ENCODE measurements around the gene GAL3ST2.

Gene GAL3ST2

GRCh38 chr2:241813644-241814392 lies 37.2 kb downstream of the GAL3ST2 start:
- Mint-ChIP-seq H3K36me3 (ENCODE audit: low read depth) (no peaks in the 10 kb centered on the region), H3K9me3 (no peaks in the 10 kb centered on the region), H3K4me1 (peaks cover 29% of the 10 kb centered on the region), H3K27ac (no peak overlapping the region), H3K4me3 (no peak overlapping the region), H3K27me3 (ENCODE audit: low read depth, poor library complexity) (peaks cover 2% of the 10 kb centered on the region)
- TF ChIP-seq CTCF (IDR thresholded peaks at IDR 0.05), result no peak
- DNase-seq, result no peak

- no peaks in the 10 kb centered on the region for H3K9me3 Mint-ChIP-seq
- H3K4me3 Mint-ChIP-seq, result no peak overlapping the region
- H3K27me3 Mint-ChIP-seq (ENCODE audit: low read depth, poor library complexity), result peaks cover 1% of the 10 kb centered on the region
- H3K27ac Mint-ChIP-seq, result no peak overlapping the region
- H3K4me1 Mint-ChIP-seq, result peaks cover 24% of the 10 kb centered on the region
- DNase-seq, result no peak
- no peaks in the 10 kb centered on the region for H3K36me3 Mint-ChIP-seq (ENCODE audit: low read depth)
- no peak for TF ChIP-seq CTCF (IDR thresholded peaks at IDR 0.05)
Measured at GRCh38 chr2:241814393-241814642, 37.7 kb downstream of the GAL3ST2 start.

GRCh38 chr2:241814643-241815476 lies 38.2 kb downstream of the GAL3ST2 start:
- H3K9me3 Mint-ChIP-seq, result no peaks in the 10 kb centered on the region
- H3K4me3 Mint-ChIP-seq, result peak overlapping the region; percentile 15
- no peak for TF ChIP-seq CTCF (IDR thresholded peaks at IDR 0.05)
- H3K4me1 Mint-ChIP-seq, result peaks cover 19% of the 10 kb centered on the region
- H3K36me3 Mint-ChIP-seq (ENCODE audit: low read depth), result no peaks in the 10 kb centered on the region
- no peaks in the 10 kb centered on the region for H3K27me3 Mint-ChIP-seq (ENCODE audit: low read depth, poor library complexity)
- H3K27ac Mint-ChIP-seq, result no peak overlapping the region
- DNase-seq, result no peak

GRCh38 chr2:241815477-241816430 lies 39.1 kb downstream of the GAL3ST2 start:
- no peak for TF ChIP-seq CTCF (IDR thresholded peaks at IDR 0.05)
- H3K27ac Mint-ChIP-seq, result no peak overlapping the region
- DNase-seq, result no peak
- no peaks in the 10 kb centered on the region for H3K36me3 Mint-ChIP-seq (ENCODE audit: low read depth)
- peak overlapping the region; percentile 15 for H3K4me3 Mint-ChIP-seq
- H3K27me3 Mint-ChIP-seq (ENCODE audit: low read depth, poor library complexity), result no peaks in the 10 kb centered on the region
- no peaks in the 10 kb centered on the region for H3K9me3 Mint-ChIP-seq
- H3K4me1 Mint-ChIP-seq, result peaks cover 17% of the 10 kb centered on the region

- Mint-ChIP-seq H3K4me3 (no peak overlapping the region), H3K27ac (no peak overlapping the region), H3K27me3 (ENCODE audit: low read depth, poor library complexity) (no peaks in the 10 kb centered on the region), H3K9me3 (no peaks in the 10 kb centered on the region), H3K4me1 (peaks cover 23% of the 10 kb centered on the region), H3K36me3 (ENCODE audit: low read depth) (no peaks in the 10 kb centered on the region)
- TF ChIP-seq CTCF (IDR thresholded peaks at IDR 0.05), result no peak
- no peak for DNase-seq
Measured at GRCh38 chr2:241816431-241817121, 40.0 kb downstream of the GAL3ST2 start.
